Measurements from ENCODE around the gene WNT2.

The WNT2 gene

GRCh38 chr7:117231047-117231359 lies 91.9 kb downstream of the WNT2 start:
- Histone ChIP-seq H3K27me3 (ENCODE audit: insufficient read depth, insufficient read length) (no peaks in the 10 kb centered on the region), H3K36me3 (ENCODE audit: insufficient read depth, insufficient read length, low read length) (no peaks in the 10 kb centered on the region), H3K9me3 (ENCODE audit: insufficient read depth, low read length) (no peaks in the 10 kb centered on the region), H3K4me3 (ENCODE audit: insufficient read length, low read depth) (no peak overlapping the region), H3K4me1 (ENCODE audit: insufficient read depth, insufficient read length) (no peaks in the 10 kb centered on the region), H3K9ac (ENCODE audit: insufficient read length, low read depth) (no peak overlapping the region)
- TF ChIP-seq ZNF274 (IDR thresholded peaks at IDR 0.05; ENCODE audit: low read depth, low read length): no peak
- no peak for TF ChIP-seq SUZ12 (IDR thresholded peaks at IDR 0.05; ENCODE audit: extremely low read depth, insufficient read depth, insufficient read length)
- no peak for TF ChIP-seq YY1 (IDR thresholded peaks at IDR 0.05; ENCODE audit: insufficient read depth, insufficient read length)
- no peak for DNase-seq (ENCODE audit: low read depth, low spot score)

GRCh38 chr7:117230276-117231046 lies 92.4 kb downstream of the WNT2 start:
- Histone ChIP-seq H3K4me3 (ENCODE audit: insufficient read length, low read depth) (no peak overlapping the region), H3K36me3 (ENCODE audit: insufficient read depth, insufficient read length, low read length) (no peaks in the 10 kb centered on the region), H3K27me3 (ENCODE audit: insufficient read depth, insufficient read length) (no peaks in the 10 kb centered on the region), H3K9me3 (ENCODE audit: insufficient read depth, low read length) (no peaks in the 10 kb centered on the region), H3K9ac (ENCODE audit: insufficient read length, low read depth) (no peak overlapping the region), H3K4me1 (ENCODE audit: insufficient read depth, insufficient read length) (no peaks in the 10 kb centered on the region)
- no peak for TF ChIP-seq ZNF274 (IDR thresholded peaks at IDR 0.05; ENCODE audit: low read depth, low read length)
- no peak for TF ChIP-seq SUZ12 (IDR thresholded peaks at IDR 0.05; ENCODE audit: extremely low read depth, insufficient read depth, insufficient read length)
- no peak for TF ChIP-seq YY1 (IDR thresholded peaks at IDR 0.05; ENCODE audit: insufficient read depth, insufficient read length)
- DNase-seq (ENCODE audit: low read depth, low spot score): no peak

- no peak overlapping the region for H3K4me3 ChIP-seq (ENCODE audit: insufficient read length, low read depth)
- TF ChIP-seq SUZ12 (IDR thresholded peaks at IDR 0.05; ENCODE audit: extremely low read depth, insufficient read depth, insufficient read length): no peak
- TF ChIP-seq ZNF274 (IDR thresholded peaks at IDR 0.05; ENCODE audit: low read depth, low read length): no peak
- no peak for TF ChIP-seq YY1 (IDR thresholded peaks at IDR 0.05; ENCODE audit: insufficient read depth, insufficient read length)
- no peaks in the 10 kb centered on the region for H3K27me3 ChIP-seq (ENCODE audit: insufficient read depth, insufficient read length)
- H3K36me3 ChIP-seq (ENCODE audit: insufficient read depth, insufficient read length, low read length): no peaks in the 10 kb centered on the region
- no peak overlapping the region for H3K9ac ChIP-seq (ENCODE audit: insufficient read length, low read depth)
- H3K4me1 ChIP-seq (ENCODE audit: insufficient read depth, insufficient read length): no peaks in the 10 kb centered on the region
- no peaks in the 10 kb centered on the region for H3K9me3 ChIP-seq (ENCODE audit: insufficient read depth, low read length)
- DNase-seq (ENCODE audit: low read depth, low spot score): no peak
Measured at GRCh38 chr7:117229350-117229749, 93.5 kb downstream of the WNT2 start.

GRCh38 chr7:117227091-117227490 lies 95.8 kb downstream of the WNT2 start:
- Histone ChIP-seq H3K4me3 (ENCODE audit: insufficient read length, low read depth) (no peak overlapping the region), H3K9me3 (ENCODE audit: insufficient read depth, low read length) (no peaks in the 10 kb centered on the region), H3K36me3 (ENCODE audit: insufficient read depth, insufficient read length, low read length) (no peaks in the 10 kb centered on the region), H3K9ac (ENCODE audit: insufficient read length, low read depth) (no peak overlapping the region), H3K27me3 (ENCODE audit: insufficient read depth, insufficient read length) (no peaks in the 10 kb centered on the region), H3K4me1 (ENCODE audit: insufficient read depth, insufficient read length) (no peaks in the 10 kb centered on the region)
- DNase-seq (ENCODE audit: low read depth, low spot score): no peak
- no peak for TF ChIP-seq YY1 (IDR thresholded peaks at IDR 0.05; ENCODE audit: insufficient read depth, insufficient read length)
- TF ChIP-seq ZNF274 (IDR thresholded peaks at IDR 0.05; ENCODE audit: low read depth, low read length): no peak
- TF ChIP-seq SUZ12 (IDR thresholded peaks at IDR 0.05; ENCODE audit: extremely low read depth, insufficient read depth, insufficient read length): no peak

GRCh38 chr7:117225536-117225935 lies 97.3 kb downstream of the WNT2 start:
- TF ChIP-seq ZNF274 (IDR thresholded peaks at IDR 0.05; ENCODE audit: low read depth, low read length) (no peak), SUZ12 (IDR thresholded peaks at IDR 0.05; ENCODE audit: extremely low read depth, insufficient read depth, insufficient read length) (no peak), YY1 (IDR thresholded peaks at IDR 0.05; ENCODE audit: insufficient read depth, insufficient read length) (no peak)
- Histone ChIP-seq H3K9me3 (ENCODE audit: insufficient read depth, low read length) (no peaks in the 10 kb centered on the region), H3K4me3 (ENCODE audit: insufficient read length, low read depth) (no peak overlapping the region), H3K36me3 (ENCODE audit: insufficient read depth, insufficient read length, low read length) (no peaks in the 10 kb centered on the region), H3K9ac (ENCODE audit: insufficient read length, low read depth) (no peak overlapping the region), H3K27me3 (ENCODE audit: insufficient read depth, insufficient read length) (no peaks in the 10 kb centered on the region), H3K4me1 (ENCODE audit: insufficient read depth, insufficient read length) (no peaks in the 10 kb centered on the region)
- no peak for DNase-seq (ENCODE audit: low read depth, low spot score)
